DMS153 (cell line): ENCODE results near the gene RSAD1.

Experiments
- DNase-seq: peaks from one replicate; lab custom pipeline; 2025; lab: John Stamatoyannopoulos, UW

Gene RSAD1

GRCh38 chr17:50458270-50458669 lies 20.4 kb upstream of the RSAD1 start:
- DNase-seq: no peak

GRCh38 chr17:50458701-50459676 lies 19.7 kb upstream of the RSAD1 start:
- peak; percentile 70 for DNase-seq

DNA sequence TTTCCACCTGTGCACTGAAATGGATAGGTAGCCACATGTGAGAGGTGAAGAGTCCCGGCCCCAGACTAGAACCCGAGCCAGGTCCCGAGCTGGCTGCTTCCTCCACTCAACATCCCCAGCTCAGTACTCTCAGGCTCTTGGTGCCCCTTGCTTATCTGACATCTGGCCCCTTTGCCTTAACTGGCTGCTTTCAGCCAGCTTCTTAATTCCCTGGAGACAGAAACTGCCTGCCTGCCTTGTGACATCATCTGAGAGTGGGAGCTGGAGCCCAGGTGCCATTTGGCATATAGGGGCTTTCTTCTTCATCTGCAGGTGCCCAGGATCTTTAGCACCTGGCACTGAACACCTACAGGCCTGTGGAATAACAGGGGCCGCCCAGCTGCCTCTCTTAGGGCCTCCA lies 18.9 kb upstream of the RSAD1 start:
- DNase-seq: no peak

DNA sequence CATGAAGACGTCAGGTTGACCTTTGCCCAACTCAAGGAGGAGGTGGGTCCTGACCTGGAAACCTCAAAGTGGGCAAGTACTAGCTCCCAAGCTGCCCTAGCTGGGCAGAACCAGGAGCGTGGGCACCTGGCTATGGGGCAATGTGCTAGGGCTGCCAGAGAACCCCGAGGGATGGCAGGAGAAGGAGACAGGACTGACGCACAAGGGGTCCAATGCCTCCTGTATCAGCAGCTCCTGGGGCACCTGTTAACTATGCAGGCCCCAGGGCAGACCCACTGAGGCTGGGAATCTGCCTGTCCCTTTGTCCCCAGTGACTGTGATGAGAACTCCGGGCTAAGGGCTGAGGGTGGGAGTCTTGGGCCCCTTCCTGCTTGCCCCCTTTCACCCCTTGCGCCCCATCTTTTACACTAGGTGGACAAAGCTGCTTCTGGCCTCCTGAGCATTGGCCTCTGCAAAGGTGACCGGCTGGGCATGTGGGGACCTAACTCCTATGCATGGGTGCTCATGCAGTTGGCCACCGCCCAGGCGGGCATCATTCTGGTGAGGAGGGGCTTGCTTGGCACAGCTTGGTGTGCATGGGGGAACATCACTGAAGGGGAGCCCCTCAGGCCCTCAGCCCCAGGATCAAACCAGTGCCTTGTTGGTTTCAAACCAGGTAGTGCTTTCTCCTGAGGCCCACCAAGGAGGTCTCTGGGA lies 17.7 kb upstream of the RSAD1 start:
- no peak for DNase-seq

DNA sequence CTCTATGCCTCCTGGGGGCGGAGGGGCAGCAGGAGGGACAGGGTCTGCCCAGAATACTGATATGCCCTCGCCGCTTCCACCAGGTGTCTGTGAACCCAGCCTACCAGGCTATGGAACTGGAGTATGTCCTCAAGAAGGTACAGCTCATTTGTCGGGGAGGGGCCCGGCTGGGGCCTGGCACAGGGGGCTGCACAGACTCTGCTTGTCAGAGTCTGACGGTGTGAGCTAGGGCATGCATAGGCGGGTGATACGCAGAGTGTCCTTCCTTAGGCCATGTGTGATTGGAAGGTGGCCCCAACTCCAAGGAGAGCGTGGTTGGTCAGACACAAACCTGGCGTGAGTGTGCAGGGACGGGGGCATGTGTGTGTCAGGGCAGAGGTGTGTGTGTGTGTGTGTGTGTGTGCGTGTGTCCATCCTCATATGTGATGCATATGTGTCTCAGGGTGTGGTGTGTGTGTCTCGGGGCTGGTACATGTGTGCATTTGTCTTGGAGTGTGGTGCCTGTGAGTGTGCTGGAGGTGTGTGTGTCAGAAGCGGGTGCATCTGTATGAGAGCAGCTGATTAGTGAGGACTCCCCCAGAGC lies 17.0 kb upstream of the RSAD1 start:
- DNase-seq: no peak

- DNase-seq: no peak
Measured at GRCh38 chr17:50462446-50462845, 16.2 kb upstream of the RSAD1 start.

GRCh38 chr17:50464121-50464520 lies 14.5 kb upstream of the RSAD1 start:
- no peak for DNase-seq

GRCh38 chr17:50464736-50465135 lies 13.9 kb upstream of the RSAD1 start:
- DNase-seq: no peak

GRCh38 chr17:50465171-50465570 lies 13.5 kb upstream of the RSAD1 start:
- no peak for DNase-seq

DNA sequence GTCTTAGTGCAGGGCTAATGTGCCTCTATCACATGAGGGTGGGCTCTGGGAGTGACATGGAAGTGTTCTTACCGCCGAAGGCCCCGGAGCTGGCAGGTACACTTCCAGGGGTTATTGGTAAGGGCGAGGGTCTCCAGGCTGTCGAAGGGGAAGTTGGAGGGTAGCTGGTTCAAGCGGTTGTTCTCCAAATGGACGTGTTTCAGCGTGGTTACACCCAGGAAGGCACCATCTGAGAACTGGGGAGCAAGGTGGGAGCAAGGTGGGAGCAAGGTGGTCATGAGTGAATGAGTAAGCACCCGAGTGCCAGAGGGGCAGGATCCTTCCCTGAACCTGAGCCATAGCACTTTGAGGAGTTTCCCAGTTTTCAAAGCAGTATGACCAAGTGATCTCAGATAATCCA lies 13.0 kb upstream of the RSAD1 start:
- no peak for DNase-seq

DNA sequence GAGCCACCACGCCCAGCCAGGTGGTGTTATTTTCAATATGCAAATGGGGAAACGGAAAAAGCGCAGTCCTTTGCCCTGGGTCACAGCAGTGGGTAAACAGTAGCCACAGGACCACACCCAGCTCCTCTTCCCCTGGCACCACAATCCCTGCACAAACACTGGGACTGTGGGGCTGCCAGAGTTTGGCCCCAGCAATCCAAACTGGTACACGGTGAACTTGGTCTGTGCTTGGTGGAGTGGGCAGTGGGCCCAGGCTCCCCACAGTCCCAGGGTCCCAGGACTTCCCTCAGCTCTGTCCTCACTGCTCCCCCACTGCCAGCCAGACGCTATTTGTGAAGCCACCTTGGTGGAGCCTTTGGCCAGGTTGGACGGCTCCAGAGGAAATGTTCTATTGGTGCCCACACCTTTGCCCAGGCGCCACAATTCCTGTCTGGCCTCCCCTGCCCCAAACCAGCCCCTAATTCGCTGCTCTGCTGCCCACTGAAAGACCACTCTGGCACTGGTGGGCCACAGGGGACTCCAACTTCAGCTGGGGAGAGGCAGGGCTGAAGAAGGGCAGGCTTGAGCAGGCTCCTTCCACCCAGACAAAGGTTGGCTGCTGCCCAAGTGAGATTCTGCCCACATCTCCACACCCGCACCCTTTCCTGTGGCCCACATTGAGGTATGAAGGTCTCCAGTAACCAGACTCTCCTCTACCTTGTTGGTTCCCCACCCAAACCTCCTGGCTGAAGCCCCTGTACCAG lies 12.1 kb upstream of the RSAD1 start:
- DNase-seq: no peak

DNA sequence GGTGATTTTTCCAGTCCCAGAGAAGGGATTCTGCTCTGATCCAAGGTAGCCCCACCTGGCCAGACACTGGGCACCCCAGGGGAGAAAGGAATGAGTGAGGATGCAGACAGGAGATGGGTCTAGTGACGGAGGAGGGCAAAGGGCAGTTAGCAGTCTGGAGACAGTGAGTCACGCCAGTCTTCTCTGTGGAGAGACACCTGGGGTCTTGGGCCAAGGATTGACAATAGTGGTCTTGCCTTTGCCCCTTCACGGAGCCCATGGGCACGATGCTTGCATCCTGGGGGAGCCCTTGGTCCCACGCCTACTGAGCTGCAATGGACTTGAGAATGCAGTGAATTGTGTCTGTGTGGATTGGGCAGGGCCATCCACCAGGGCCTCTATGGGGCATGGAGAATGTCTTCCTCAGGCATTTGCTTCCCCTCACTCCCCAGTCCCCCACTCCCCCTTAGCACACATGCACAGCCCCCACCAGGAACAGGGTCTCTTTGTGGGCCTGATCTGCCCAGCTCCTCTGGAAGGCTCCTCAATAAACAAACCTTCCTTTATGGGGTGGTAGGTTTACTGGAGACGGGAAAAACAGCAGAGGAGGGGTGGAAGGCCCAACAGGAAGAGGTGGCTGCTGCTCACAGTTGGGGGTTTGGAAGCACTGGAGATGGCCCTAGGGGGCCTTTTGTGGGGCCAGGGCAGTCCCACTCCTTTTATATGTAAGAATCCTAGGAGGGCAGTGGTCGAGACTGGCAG lies 11.4 kb upstream of the RSAD1 start:
- DNase-seq: no peak

DNA sequence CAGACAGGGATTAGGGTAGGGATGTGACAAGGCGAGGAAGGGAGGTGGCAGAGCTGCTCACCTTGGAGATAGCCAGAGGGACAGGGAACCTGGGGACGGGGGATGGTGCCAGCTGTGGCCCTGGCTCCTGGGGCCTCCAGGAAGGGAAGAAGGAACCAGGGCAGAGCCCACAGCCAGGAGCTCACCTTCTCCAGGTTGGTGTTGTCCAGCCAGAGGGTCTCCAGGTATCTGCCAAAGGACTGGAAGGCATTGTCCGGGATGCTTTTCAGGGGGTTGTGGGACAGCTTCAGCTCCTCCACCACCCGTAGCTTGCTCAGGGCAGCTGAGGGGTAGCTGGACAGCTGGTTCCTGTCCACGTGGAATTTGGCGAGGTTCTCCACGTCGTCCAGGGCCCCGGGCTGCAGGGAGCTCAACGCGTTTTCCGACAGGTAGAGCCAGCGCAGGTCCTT lies 10.8 kb upstream of the RSAD1 start:
- no peak for DNase-seq

- no peak for DNase-seq
Measured at GRCh38 chr17:50468304-50469207, 10.1 kb upstream of the RSAD1 start, which contains the start of gene CHAD. TSS of gene CHAD (minus strand) at chr17:50468880. CDS start at chr17:50468813, 67 bp downstream.

DNA sequence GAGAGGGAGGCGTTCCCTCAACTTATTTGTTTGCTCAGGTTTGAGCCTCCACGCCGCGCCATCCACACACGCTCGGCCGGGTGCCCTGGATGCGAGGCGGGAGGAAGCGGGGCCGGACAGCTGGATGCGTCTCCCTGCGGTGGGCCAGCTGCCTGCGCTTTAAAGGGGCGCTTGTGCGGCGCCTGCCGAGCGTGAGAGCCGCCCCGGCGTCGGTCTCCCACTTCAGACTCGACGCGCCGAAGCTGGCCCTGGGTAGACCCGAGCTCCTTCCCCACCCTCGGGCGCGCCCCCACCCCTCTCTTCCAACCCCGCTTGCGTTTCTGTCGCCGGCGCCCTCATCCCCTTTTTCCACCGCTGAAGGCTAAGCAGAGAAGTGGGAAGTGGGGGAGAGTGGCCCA lies 9.5 kb upstream of the RSAD1 start:
- no peak for DNase-seq

GRCh38 chr17:50469671-50470305 lies 8.9 kb upstream of the RSAD1 start:
- no peak for DNase-seq

DNA sequence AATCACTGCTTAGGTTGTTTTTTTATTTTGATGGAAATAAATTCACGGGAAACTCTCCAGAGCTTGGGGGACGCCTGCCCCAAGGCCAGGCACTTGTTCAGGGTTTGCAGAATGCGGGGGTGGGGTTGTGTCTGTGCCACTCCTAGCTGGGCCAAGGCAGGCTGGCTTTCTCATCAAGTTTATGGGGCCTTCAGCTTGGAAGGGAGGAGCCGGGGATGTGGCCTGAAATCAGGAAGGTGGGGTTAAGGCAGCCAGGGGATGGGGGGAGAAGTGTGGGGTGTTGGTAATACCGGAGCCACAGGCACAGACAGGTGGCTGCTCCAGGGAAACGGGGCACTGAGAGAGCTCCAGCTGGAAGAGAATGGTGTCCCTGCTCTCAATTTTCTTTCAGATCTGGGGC lies 8.2 kb upstream of the RSAD1 start:
- no peak for DNase-seq

DNA sequence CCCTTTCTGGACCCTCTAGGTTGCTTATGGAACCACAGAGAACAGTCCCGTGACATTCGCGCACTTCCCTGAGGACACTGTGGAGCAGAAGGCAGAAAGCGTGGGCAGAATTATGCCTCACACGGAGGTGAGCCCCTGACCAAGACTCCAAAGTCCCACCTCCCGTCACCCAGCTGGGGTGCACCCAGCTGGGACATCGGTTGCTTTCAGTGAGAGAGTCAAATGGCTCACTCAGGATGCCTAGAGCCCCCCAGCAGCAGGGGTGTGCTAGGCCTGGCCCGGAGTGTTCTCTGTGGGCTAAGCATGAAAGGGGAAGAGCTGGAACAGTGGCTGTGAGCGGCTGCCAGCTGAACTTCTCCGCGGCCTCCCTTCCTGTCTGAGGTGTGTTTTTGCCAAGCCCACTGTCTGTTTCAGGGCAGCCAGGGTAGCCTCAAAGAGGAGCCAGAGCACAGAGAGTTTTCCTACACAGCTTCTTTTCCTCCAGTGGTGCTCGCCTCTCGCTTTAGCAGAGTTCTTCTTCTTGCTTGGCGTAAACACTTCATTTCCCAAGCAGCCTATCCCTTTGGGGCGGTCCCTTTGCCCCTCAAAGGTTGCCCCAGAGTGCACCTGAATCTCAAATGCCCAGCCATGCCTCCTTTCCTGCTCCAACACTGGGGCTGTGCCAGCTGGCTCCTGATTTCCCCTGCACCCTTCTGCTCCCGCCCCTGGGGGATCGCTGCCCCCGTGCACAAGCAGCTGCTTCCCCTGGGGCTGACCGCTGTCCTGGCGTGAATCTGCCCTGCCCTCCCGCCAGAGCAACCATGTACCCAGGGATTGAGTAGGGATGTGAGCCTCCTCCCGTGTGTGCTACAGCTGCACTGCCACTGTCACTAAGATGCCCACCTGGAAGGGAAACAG lies 7.4 kb upstream of the RSAD1 start:
- DNase-seq: no peak

- no peak for DNase-seq
Measured at GRCh38 chr17:50472286-50472685, 6.4 kb upstream of the RSAD1 start.
